ENCODE data around the gene PLEKHM3. TPM values are rescaled to one million over a fixed set of nuclear protein-coding genes. Genes with fewer than 3 reads are reported as not detected.

PLEKHM3 gene
- total and polyA plus RNA-seq, 2 of the 13 experiments (the other 11 are each of a cell fraction or from before 2014, with no cell fraction given) = 4.5 to 4.7 TPM

- 0 out of 2 replicates have a peak, but pooled peaks have one; percentile 18 for TF ChIP-seq KLF6 (CRISPR knock-in tag; IDR thresholded peaks at IDR 0.05)
- TF ChIP-seq CBX2 (IDR thresholded peaks at IDR 0.05; ENCODE audit: low read depth, low read length) = no peak
- TF ChIP-seq CBX2 (CRISPR knock-in tag; IDR thresholded peaks at IDR 0.05; ENCODE audit: low read depth) = 0 out of 2 replicates have a peak, but pooled peaks have one; percentile 31
- no peak for TF ChIP-seq IRX3 (CRISPR knock-in tag; IDR thresholded peaks at IDR 0.05; ENCODE audit: borderline replicate concordance, low read depth)
- TF ChIP-seq ZNF572 (CRISPR knock-in tag; IDR thresholded peaks at IDR 0.05) = 0 out of 2 replicates have a peak, but pooled peaks have one; percentile 13
- TF ChIP-seq ZNF18 (CRISPR knock-in tag; IDR thresholded peaks at IDR 0.05; ENCODE audit: insufficient replicate concordance) = peak; percentile 60
- no peak for TF ChIP-seq EEA1 (CRISPR knock-in tag; IDR thresholded peaks at IDR 0.05; ENCODE audit: borderline replicate concordance)
- TF ChIP-seq ZNF574 (CRISPR knock-in tag; IDR thresholded peaks at IDR 0.05) = peak; percentile 4; the same call in 1 of the 2 replicates
- TF ChIP-seq ETV6 (CRISPR knock-in tag; conservative IDR thresholded peaks at IDR 0.05) = no peak
- peak; percentile 67; the same call in 1 of the 2 replicates for TF ChIP-seq PITX1 (CRISPR knock-in tag; IDR thresholded peaks at IDR 0.05)
- peak; percentile 85; the same call in 1 of the 2 replicates for TF ChIP-seq SNAI1 (CRISPR knock-in tag; IDR thresholded peaks at IDR 0.05; ENCODE audit: borderline replicate concordance)
- TF ChIP-seq TEAD3 (CRISPR knock-in tag; optimal IDR thresholded peaks at IDR 0.05; ENCODE audit: borderline replicate concordance) = peak; percentile 62
- peak; percentile 8; the same call in 1 of the 2 replicates for TF ChIP-seq ZNF609 (CRISPR knock-in tag; IDR thresholded peaks at IDR 0.05; ENCODE audit: borderline replicate concordance)
- peak; percentile 38; the same call in 1 of the 2 replicates for TF ChIP-seq SAP130 (CRISPR knock-in tag; IDR thresholded peaks at IDR 0.05; ENCODE audit: low read depth)
- peak; percentile 28; the same call in 1 of the 2 replicates for TF ChIP-seq ZNF362 (CRISPR knock-in tag; IDR thresholded peaks at IDR 0.05; ENCODE audit: borderline replicate concordance)
Observed at GRCh38 chr2:207819021-207819797, 206.1 kb downstream of the PLEKHM3 start (continued).

All from HepG2 (cell line).